Activated CD8-positive, alpha-beta memory T cell treated with anti-CD3 and anti-CD28 coated beads, Interleukin-2, amount 10 ng/mL, durations not matched to agents 7 days and 5 days (primary cell): Measurements from ENCODE around the gene HIC1. TPM values are rescaled to one million over a fixed set of nuclear protein-coding genes. Genes with fewer than 3 reads are reported as not detected.

Source experiments
- microRNA-seq: library from miRNA; unstranded; fragments of <30 nt; microRNA quantifications from one replicate; pipeline ENCODE4 v1.2.0, GENCODE V29; 2022
- total RNA-seq, 2 experiments: library from RNA; stranded (reverse); gene quantifications; one replicate each; pipeline ENCODE4 v1.2.3, GENCODE V29; 2021

The HIC1 gene
- total RNA-seq, 2 experiments from 2014 or later, result 88.5 to 122 TPM

Small RNA genes within 50 kb of the gene (microRNA-seq; reads per million reads assigned to microRNA genes)
- gene MIR132 (1,901 reads per million, percentile 88 among the genes with 10 or more reads in this experiment), gene MIR212 (53.6 reads per million, percentile 58 among the genes with 10 or more reads in this experiment)

Other genes starting within 250 kb of the HIC1 start
- 10 to 100 TPM; 34.7 to 45.4 TPM for gene SMYD4, start 225.2 kb upstream of the HIC1 start, total RNA-seq
- gene RPA1, start 225.1 kb upstream of the HIC1 start, total RNA-seq, result 100 to 1,000 TPM; 196 to 249 TPM
- gene RTN4RL1, start 29.8 kb upstream of the HIC1 start, total RNA-seq, result under 1 TPM; 0.09 to 0.45 TPM
- gene DPH1, start 24.9 kb upstream of the HIC1 start, total RNA-seq, result 10 to 100 TPM; 29.2 to 37.5 TPM
- gene OVCA2, start 13.1 kb upstream of the HIC1 start, total RNA-seq, result 10 to 100 TPM; 31.7 to 42.2 TPM
- gene SMG6, start 248.7 kb downstream of the HIC1 start, total RNA-seq, result 10 to 100 TPM; 46.7 to 60.9 TPM
- gene SRR, start 248.8 kb downstream of the HIC1 start, total RNA-seq, result 10 to 100 TPM; 18.6 to 18.8 TPM